VCaP (cell line): ENCODE data around the gene SETSIP.
"Not testable (repeated sequence)": the region's sequence is repeated elsewhere in the genome, so short reads cannot be mapped to it uniquely, and the experiment has no call there.

ENCODE experiments used
- H3K27ac ChIP-seq: fragments of 450-650 bp; 2 replicates; pipeline ENCODE4 v1.5.1; 2017
- TF ChIP-seq, protein P1 (sequence below): fragments of 450-650 bp; conservative IDR thresholded peaks from 2 replicates; pipeline ENCODE4 v1.5.1; 2017; ENCODE audit warnings: mild to moderate bottlenecking, moderate library complexity

Gene SETSIP

DNA sequence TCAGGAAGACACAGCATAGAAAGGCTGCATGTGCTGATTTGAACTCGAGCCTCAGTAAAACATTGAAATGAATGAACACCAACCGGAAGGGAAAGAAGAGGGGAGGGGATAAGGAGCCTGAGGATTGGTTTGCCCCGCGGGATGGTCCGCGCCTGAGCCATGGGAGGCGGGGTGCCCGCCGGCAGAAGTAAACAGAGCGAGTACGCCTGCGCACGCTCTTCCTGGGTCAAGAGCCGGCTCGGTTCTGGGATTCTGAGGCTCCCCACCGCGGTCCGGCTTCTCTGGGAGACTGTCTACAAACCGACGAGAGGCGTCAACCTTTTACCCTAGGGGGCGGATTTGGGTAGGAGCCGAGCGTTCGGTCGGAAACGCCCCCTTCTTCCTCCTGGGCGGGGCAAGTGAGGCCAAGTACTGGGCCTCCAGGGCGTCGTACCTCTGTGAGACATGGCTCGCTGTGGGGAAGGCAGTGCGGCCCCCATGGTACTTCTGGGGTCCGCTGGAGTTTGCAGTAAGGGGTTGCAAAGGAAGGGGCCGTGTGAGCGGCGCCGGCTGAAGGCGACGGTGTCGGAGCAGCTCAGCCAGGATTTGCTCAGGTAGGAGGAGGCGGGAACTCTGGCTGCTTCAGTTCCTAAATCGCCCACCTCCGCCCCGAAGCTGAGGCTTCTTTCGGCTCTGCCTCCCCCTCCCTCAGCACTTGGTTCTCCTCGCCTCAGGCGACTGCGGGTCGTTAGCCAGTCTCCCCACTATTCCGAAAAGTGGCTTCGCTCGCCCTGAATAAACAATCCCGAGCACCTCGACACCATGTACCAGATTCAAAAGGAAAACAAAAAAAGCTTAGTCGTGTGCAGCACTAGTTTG lies 5.1 kb upstream of the SETSIP start, which contains the start of gene BTBD8:
Gene BTBD8 (plus strand): TSS at position 218 of the 858 bp plus-strand sequence. CDS start 227 bp downstream, at position 445.
- TF ChIP-seq, protein P1, sequence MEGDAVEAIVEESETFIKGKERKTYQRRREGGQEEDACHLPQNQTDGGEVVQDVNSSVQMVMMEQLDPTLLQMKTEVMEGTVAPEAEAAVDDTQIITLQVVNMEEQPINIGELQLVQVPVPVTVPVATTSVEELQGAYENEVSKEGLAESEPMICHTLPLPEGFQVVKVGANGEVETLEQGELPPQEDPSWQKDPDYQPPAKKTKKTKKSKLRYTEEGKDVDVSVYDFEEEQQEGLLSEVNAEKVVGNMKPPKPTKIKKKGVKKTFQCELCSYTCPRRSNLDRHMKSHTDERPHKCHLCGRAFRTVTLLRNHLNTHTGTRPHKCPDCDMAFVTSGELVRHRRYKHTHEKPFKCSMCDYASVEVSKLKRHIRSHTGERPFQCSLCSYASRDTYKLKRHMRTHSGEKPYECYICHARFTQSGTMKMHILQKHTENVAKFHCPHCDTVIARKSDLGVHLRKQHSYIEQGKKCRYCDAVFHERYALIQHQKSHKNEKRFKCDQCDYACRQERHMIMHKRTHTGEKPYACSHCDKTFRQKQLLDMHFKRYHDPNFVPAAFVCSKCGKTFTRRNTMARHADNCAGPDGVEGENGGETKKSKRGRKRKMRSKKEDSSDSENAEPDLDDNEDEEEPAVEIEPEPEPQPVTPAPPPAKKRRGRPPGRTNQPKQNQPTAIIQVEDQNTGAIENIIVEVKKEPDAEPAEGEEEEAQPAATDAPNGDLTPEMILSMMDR = no peak
- H3K27ac ChIP-seq = peak within 1 kb of the TSS; percentile 79

DNA sequence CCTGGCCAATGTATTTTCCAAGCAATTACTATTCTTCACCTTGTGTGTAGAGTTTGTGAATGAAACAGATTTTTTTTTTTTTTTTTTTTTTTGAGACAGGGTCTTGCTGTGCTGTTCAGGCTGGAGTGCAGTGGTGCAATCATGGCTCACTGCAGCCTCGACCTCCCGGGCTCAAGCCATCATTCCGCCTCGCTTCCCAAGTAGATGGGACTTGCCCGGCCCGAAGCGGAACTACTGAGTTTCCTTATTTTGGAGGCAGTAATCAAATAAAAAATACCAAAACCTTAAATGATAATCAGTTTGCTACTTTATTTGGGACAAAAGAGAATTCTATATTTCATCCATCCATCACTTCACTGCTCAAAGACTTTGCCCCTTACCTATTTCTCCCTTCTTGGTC lies 4.2 kb upstream of the SETSIP start:
- TF ChIP-seq, protein P1 = no peak

DNA sequence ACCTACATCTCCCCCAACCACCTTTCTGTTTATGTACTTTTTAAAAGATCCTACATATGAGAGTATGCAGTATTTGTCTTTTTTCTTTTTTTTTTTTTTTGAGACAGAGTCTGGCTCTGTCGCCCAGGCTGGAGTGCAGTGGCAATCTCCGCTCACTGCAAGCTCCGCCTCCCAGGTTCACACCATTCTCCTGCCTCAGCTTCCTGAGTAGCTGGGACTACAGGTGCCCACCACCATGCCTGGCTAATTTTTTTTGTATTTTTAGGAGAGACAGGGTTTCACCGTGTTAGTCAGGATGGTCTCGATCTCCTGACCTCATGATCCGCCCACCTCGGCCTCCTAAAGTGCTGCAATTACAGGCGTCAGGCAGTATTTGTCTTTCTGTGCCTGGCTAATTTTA lies 2.9 kb upstream of the SETSIP start:
- not testable (repeated sequence) for H3K27ac ChIP-seq

More for the DNA sequence above, 4.2 kb upstream of the SETSIP start:
- peak overlapping the region; percentile 79 for H3K27ac ChIP-seq

DNA sequence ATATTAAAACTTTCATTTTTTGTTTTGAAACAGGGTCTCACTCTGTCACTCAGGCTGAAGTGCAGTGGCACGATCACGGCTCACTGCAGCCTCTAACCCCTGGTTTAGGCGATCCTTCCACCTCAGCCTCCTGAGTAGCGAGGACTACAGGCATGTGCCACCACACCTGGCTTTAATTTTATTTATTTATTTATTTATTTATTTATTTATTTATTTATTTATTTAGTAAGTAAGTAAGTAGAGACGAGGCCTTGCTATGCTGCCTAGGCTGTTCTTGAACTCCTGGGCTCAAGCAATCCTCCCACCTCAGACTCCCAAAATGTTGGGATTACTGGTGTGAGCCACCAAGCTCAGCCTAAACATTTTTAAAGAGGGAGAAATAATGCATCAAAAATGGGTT lies 1.2 kb upstream of the SETSIP start:
- TF ChIP-seq, protein P1 = no peak
- no peak overlapping the region for H3K27ac ChIP-seq

DNA sequence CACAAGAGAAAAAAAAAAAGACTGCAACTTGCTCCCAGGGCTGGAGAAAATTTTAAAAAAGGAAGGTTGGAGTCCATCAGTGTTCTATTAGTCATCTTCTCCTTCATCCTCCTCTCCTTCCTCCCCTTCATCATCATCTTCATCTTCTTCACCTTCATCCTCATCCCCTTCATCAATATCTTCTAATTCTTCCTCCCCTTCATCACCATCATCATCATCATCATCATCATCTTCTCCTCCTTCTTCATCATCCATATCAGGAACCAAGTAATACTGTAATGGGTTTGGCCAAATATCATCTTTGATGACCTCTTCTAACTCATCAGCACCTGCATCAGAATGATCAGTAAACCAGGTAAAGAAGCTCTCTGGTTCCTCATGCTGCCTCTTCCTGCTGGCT lies 765 bp downstream of the SETSIP start:
- not testable (repeated sequence) for H3K27ac ChIP-seq

DNA sequence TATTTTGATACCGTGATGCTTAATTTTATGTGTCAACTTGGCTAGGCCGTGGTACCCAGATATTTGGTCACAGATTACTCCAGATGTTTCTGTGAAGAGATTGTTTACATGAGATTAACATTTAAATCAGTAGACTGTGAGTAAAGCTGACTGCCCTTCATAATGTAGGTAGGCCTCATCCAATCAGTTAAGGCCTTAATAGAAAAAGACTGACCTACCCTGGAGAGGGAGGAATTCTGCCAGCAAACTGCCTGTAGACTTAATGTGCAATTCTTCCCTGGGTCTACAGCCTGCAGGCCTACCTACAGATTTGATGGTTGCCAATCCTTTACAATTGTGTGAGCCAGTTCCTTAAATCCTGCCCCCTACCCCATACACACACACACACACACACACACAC lies 4.3 kb downstream of the SETSIP start:
- TF ChIP-seq, protein P1 = no peak
- H3K27ac ChIP-seq = no peak overlapping the region

DNA sequence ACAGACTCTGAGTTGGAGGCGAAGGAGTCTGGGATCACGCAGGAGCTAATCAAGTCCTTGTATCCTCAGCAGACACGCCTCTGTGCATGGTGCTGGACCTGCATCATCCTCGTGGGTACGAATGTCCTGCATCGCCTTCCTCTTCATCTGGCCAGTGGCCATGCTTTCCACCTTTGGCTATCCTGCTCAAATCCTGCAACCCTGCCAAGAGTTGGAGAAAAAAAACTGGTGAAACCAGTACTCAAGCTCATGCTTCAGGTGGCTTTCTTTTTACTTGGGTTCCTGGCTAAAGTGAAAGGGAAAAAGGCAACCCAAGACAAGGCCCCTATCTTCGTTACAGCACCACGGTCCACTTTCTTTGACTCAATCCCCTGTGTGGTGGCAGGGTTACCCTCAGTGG lies 8.9 kb downstream of the SETSIP start:
- H3K27ac ChIP-seq = peak overlapping the region; percentile 63
- TF ChIP-seq, protein P1 = no peak

DNA sequence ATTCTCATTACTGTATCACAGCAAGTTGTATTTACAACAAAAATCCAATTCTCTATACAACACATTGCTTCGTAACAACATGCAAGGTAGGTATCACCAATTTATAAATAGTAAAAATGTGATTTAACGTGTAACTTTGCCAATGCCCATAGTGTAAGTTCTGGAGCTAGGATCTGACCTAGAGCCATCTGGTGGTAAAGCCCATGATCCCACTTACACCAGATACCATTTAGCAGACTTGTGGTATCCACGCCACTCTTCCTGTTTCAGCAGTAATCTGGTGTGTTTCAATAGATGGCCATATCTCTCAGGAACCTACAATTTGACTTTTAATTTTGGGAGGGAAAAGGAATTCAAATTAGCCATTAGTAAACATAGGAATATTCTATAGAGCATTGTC lies 10.2 kb downstream of the SETSIP start:
- H3K27ac ChIP-seq = no peak overlapping the region
- TF ChIP-seq, protein P1 = no peak; the same call in 1 of the 2 replicates
